HEK293T (cell line): ENCODE data around the gene PPP6R3.
A peak's percentile ranks its signal among the peaks of the same experiment; 100 is the strongest.

Experiments used
- CTCF ChIA-PET: fragments of 350-600 bp; formaldehyde crosslinking; extraction: SDS; loops from one replicate; lab custom pipeline; 2021; ENCODE audit warnings: antibody characterized with exemption, inconsistent platforms; lab: Yijun Ruan, JAX
- POLR2A ChIA-PET: fragments of 350-600 bp; formaldehyde crosslinking; extraction: SDS; loops from one replicate; lab custom pipeline; 2020; ENCODE audit warnings: antibody characterized with exemption, inconsistent platforms; lab: Yijun Ruan, JAX
- DNase-seq: peaks from one replicate; pipeline ENCODE4 v3.0.0; 2012; ENCODE audit warnings: mixed read lengths; ENCODE audit errors: extremely low spot score
- ARNT ChIP-seq: fragments of 450-650 bp; IDR thresholded peaks from 2 replicates; pipeline ENCODE4 v1.6.1; 2017; ENCODE audit warnings: mild to moderate bottlenecking
- BHLHE40 ChIP-seq: fragments of 450-650 bp; IDR thresholded peaks from 2 replicates; pipeline ENCODE4 v1.6.1; 2016; ENCODE audit warnings: mild to moderate bottlenecking, moderate library complexity, borderline replicate concordance
- CTBP1 ChIP-seq: fragments of 450-650 bp; IDR thresholded peaks from 2 replicates; pipeline ENCODE4 v1.6.1; 2016; ENCODE audit warnings: borderline replicate concordance
- ELF4 ChIP-seq: fragments of 450-650 bp; IDR thresholded peaks from 2 replicates; pipeline ENCODE4 v1.6.1; 2017; ENCODE audit warnings: antibody characterized with exemption
- FOXA1 ChIP-seq: fragments of 450-650 bp; IDR thresholded peaks from 2 replicates; pipeline ENCODE4 v1.6.1; 2016; ENCODE audit warnings: mild to moderate bottlenecking
- FOXK2 ChIP-seq: fragments of 450-650 bp; IDR thresholded peaks from 2 replicates; pipeline ENCODE4 v1.6.1; 2016; ENCODE audit warnings: mild to moderate bottlenecking
- FOXM1 ChIP-seq: fragments of 450-650 bp; IDR thresholded peaks from 2 replicates; pipeline ENCODE4 v1.6.1; 2017; ENCODE audit warnings: mild to moderate bottlenecking, borderline replicate concordance
- HDGF ChIP-seq: fragments of 450-650 bp; IDR thresholded peaks from 2 replicates; pipeline ENCODE4 v1.6.1; 2017; ENCODE audit warnings: antibody characterized with exemption, borderline replicate concordance
- L3MBTL2 ChIP-seq: fragments of 450-650 bp; conservative IDR thresholded peaks from 2 replicates; pipeline ENCODE4 v1.6.1; 2016; ENCODE audit warnings: mild to moderate bottlenecking
- LEF1 ChIP-seq: fragments of 450-650 bp; IDR thresholded peaks from 2 replicates; pipeline ENCODE4 v1.6.1; 2017; ENCODE audit warnings: mild to moderate bottlenecking, borderline replicate concordance
- NFRKB ChIP-seq: fragments of 450-650 bp; IDR thresholded peaks from 2 replicates; pipeline ENCODE4 v1.6.1; 2016; ENCODE audit warnings: mild to moderate bottlenecking, moderate library complexity
- PKNOX1 ChIP-seq: fragments of 450-650 bp; IDR thresholded peaks from 2 replicates; pipeline ENCODE4 v1.6.1; 2016
- SP1 ChIP-seq: fragments of 450-650 bp; IDR thresholded peaks from 2 replicates; pipeline ENCODE4 v1.6.1; 2017
- SUZ12 ChIP-seq: fragments of 450-650 bp; IDR thresholded peaks from 2 replicates; pipeline ENCODE4 v1.6.1; 2016; ENCODE audit warnings: mild to moderate bottlenecking
- TARDBP ChIP-seq: fragments of 450-650 bp; IDR thresholded peaks from 2 replicates; pipeline ENCODE4 v1.6.1; 2016
- ZNF384 ChIP-seq: fragments of 450-650 bp; IDR thresholded peaks from 2 replicates; pipeline ENCODE4 v1.6.1; 2016

PPP6R3 gene

GRCh38 chr11:68460741-68461574 lies at the start of gene PPP6R3:
PPP6R3 (plus strand) TSS chr11:68460752; CDS start chr11:68537665, 76,913 bp downstream.
- ChIA-PET POLR2A (interaction anchor here (0.9 to 1.4 kb wide), 2 partner anchors 150 to 188 kb away, joined by 3 read pairs; no protein-coding TSS in a partner anchor), CTCF (no interaction called here)
- TF ChIP-seq PKNOX1 = no peak
- TF ChIP-seq FOXK2 = no peak
- no peak for TF ChIP-seq HDGF
- TF ChIP-seq FOXA1 = no peak
- no peak for TF ChIP-seq TARDBP
- no peak for TF ChIP-seq CTBP1
- no peak for TF ChIP-seq SUZ12
- no peak for TF ChIP-seq FOXM1
- TF ChIP-seq ZNF384 = no peak
- TF ChIP-seq NFRKB = no peak
- peak; percentile 50 for DNase-seq

- DNase-seq = no peak
Measured at GRCh38 chr11:68411501-68411991, 49.0 kb upstream of the PPP6R3 start.

GRCh38 chr11:68412593-68413475 lies 47.7 kb upstream of the PPP6R3 start:
- no peak for TF ChIP-seq CTBP1
- no peak for TF ChIP-seq FOXM1
- no peak for TF ChIP-seq HDGF
- TF ChIP-seq SP1 = no peak
- TF ChIP-seq SUZ12 = no peak
- TF ChIP-seq BHLHE40 = no peak
- TF ChIP-seq LEF1 = no peak
- no peak for TF ChIP-seq ELF4
- TF ChIP-seq FOXA1 = no peak
- TF ChIP-seq TARDBP = no peak
- TF ChIP-seq ZNF384 = no peak
- no peak for TF ChIP-seq FOXK2
- no peak for TF ChIP-seq NFRKB
- TF ChIP-seq L3MBTL2 = no peak
- TF ChIP-seq PKNOX1 = no peak
- TF ChIP-seq ARNT = no peak
- POLR2A ChIA-PET = no interaction called here
- CTCF ChIA-PET = no interaction called here

More at GRCh38 chr11:68411501-68411991, 49.0 kb upstream of the PPP6R3 start:
- CTCF ChIA-PET = no interaction called here
- TF ChIP-seq SP1 (no peak), FOXM1 (no peak), SUZ12 (no peak), NFRKB (no peak), ARNT (no peak), CTBP1 (no peak), FOXA1 (no peak), ELF4 (no peak), TARDBP (no peak), FOXK2 (no peak), PKNOX1 (no peak), BHLHE40 (no peak), L3MBTL2 (no peak)
- POLR2A ChIA-PET = no interaction called here

GRCh38 chr11:68413591-68413999 lies 47.0 kb upstream of the PPP6R3 start:
- ChIA-PET POLR2A (no interaction called here), CTCF (no interaction called here)
- TF ChIP-seq L3MBTL2 (no peak), ARNT (no peak), HDGF (no peak), ELF4 (no peak), FOXM1 (no peak), SP1 (no peak), NFRKB (no peak), ZNF384 (no peak), PKNOX1 (no peak)
- no peak for DNase-seq

More at GRCh38 chr11:68412593-68413475, 47.7 kb upstream of the PPP6R3 start:
- DNase-seq = no peak

GRCh38 chr11:68414496-68415221 lies 45.9 kb upstream of the PPP6R3 start:
- CTCF ChIA-PET = no interaction called here
- no peak for TF ChIP-seq NFRKB
- DNase-seq = no peak
- POLR2A ChIA-PET = no interaction called here
